ENCODE results near the gene SPATS2. TPM values are rescaled to one million over a fixed set of nuclear protein-coding genes. Genes with fewer than 3 reads are reported as not detected.

SPATS2 gene
- total and polyA plus RNA-seq, 2 donors (not counting 1 experiment from before 2014, with no cell fraction given), result 11.3 to 21.5 TPM

DNA sequence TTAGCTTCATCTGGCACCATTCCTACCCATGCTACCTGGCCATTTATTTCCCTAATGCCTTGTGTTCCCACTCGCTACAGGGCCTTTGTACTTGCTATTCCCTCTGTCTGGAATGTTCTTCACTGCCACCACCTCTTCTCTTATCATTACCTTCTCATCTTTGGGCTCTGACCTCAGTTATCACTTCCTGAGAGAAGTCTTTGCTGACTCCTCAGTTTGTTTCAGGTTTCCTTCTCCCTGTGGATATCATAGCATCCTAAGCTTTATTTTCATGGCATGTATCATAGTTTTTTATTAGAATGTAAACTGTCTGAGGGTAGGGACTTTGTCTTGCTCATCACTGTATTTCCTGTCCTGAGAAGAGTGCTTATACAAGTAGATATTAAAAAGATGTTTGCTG lies 29.7 kb downstream of the SPATS2 start:
- peaks cover 24% of the 10 kb centered on the region for H3K79me2 ChIP-seq (ENCODE audit: control insufficient read depth, insufficient read depth, low read length)
- WGBS (ENCODE audit: insufficient coverage), result 100% methylated on average over 1 of the region's 1 CpG
- no peaks in the 10 kb centered on the region for H3K9me3 Mint-ChIP-seq (ENCODE audit: insufficient read depth)

DNA sequence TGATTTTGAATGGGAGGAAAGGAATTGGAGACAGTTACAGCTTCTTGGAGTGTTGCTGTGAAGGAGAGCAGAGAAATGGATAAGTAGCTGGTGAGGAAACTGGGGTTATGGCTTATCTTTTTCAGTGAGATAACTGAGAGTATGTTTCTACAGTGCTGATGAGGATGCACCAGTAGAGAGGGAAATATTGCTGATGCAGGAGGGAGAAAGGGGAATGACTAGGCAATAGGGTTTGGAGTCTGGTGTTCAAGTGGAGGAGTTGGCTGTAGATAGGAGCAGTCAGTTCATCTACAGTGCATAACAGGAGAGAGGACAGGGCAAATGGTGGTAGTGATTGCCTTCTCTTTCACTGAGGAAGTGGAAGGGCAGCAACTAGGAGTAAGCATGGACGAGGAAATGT lies 33.0 kb downstream of the SPATS2 start:
- Histone ChIP-seq H3K27ac (ENCODE audit: low read length in 2 of 2) (no peak overlapping the region), H3K9me3 (ENCODE audit: control extremely low read depth in 1 of 3, control insufficient read depth in 2 of 3, insufficient read depth in 1 of 3, low read length in 2 of 3) (no peaks in the 10 kb centered on the region), H3K4me1 (ENCODE audit: control insufficient read depth in 2 of 2, insufficient read depth in 2 of 2, low read length in 2 of 2) (no peaks in the 10 kb centered on the region), H3K9ac (ENCODE audit: low read length) (no peak overlapping the region), H4K20me1 (ENCODE audit: control insufficient read depth, insufficient read depth, low read length, poor library complexity, severe bottlenecking) (no peaks in the 10 kb centered on the region), H3K27me3 (replicated peaks in 1 of 4; ENCODE audit: control extremely low read depth in 1 of 4, control insufficient read depth in 3 of 4, insufficient read depth in 4 of 4, low read length in 3 of 4) (no peaks in the 10 kb centered on the region), H3K36me3 (replicated peaks in 1 of 2; ENCODE audit: control extremely low read depth in 1 of 2, control insufficient read depth in 1 of 2, extremely low read depth in 1 of 2, insufficient read depth in 2 of 2, low read length in 1 of 2) (no peaks in the 10 kb centered on the region), H3K79me2 (ENCODE audit: control insufficient read depth, insufficient read depth, low read length) (peaks cover 25% of the 10 kb centered on the region), H3K4me3 (ENCODE audit: control extremely low read depth in 1 of 5, extremely low read depth in 1 of 5, insufficient read depth in 1 of 5, low read depth in 2 of 5, low read length in 4 of 5) (no peak overlapping the region), H3K4me2 (replicated peaks; ENCODE audit: low read depth, low read length, poor library complexity, severe bottlenecking) (no peak overlapping the region), H2AFZ (ENCODE audit: insufficient read depth, low read depth, low read length, poor library complexity, severe bottlenecking) (no peak overlapping the region)
- POLR2A ChIA-PET, result no interaction called here
- H3K4me1 Mint-ChIP-seq, result no peaks in the 10 kb centered on the region
- H3K27me3 Mint-ChIP-seq, result no peaks in the 10 kb centered on the region
- 50% methylated on average over 1 of the region's 1 CpG for WGBS (ENCODE audit: insufficient coverage)
- CTCF ChIA-PET, result interaction anchor here (0.6 kb wide), 1 partner anchor 103 kb away, joined by 3 read pairs; no protein-coding TSS in a partner anchor
- TF ChIP-seq EZH2 (IDR thresholded peaks at IDR 0.05; ENCODE audit: borderline replicate concordance, insufficient read depth, low read depth, low read length, poor library complexity, severe bottlenecking), result no peak
- TF ChIP-seq, protein P1, sequence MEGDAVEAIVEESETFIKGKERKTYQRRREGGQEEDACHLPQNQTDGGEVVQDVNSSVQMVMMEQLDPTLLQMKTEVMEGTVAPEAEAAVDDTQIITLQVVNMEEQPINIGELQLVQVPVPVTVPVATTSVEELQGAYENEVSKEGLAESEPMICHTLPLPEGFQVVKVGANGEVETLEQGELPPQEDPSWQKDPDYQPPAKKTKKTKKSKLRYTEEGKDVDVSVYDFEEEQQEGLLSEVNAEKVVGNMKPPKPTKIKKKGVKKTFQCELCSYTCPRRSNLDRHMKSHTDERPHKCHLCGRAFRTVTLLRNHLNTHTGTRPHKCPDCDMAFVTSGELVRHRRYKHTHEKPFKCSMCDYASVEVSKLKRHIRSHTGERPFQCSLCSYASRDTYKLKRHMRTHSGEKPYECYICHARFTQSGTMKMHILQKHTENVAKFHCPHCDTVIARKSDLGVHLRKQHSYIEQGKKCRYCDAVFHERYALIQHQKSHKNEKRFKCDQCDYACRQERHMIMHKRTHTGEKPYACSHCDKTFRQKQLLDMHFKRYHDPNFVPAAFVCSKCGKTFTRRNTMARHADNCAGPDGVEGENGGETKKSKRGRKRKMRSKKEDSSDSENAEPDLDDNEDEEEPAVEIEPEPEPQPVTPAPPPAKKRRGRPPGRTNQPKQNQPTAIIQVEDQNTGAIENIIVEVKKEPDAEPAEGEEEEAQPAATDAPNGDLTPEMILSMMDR (IDR thresholded peaks at IDR 0.05), result no peak
- H3K27ac Mint-ChIP-seq, result no peak overlapping the region
- ATAC-seq (ENCODE audit: low read depth) (no peak), DNase-seq (no peak)
- H3K9me3 Mint-ChIP-seq (ENCODE audit: insufficient read depth), result no peaks in the 10 kb centered on the region
- no peak overlapping the region for H3K4me3 Mint-ChIP-seq
- intact Hi-C loops (cut with micrococcal nuclease), result no loop called here

More for the DNA sequence above, 29.7 kb downstream of the SPATS2 start:
- CTCF ChIA-PET, result interaction anchor here (0.9 to 2.5 kb wide), 4 partner anchors 30 to 117 kb away, joined by 3 to 17 read pairs (median 6); partner anchors contain the start of gene SPATS2
- ATAC-seq (ENCODE audit: low read depth) (no peak), DNase-seq (no peak)
- Histone ChIP-seq H2AFZ (ENCODE audit: insufficient read depth, low read depth, low read length, poor library complexity, severe bottlenecking) (no peak overlapping the region), H3K27ac (ENCODE audit: low read length in 2 of 2) (no peak overlapping the region), H3K27me3 (replicated peaks in 1 of 4; ENCODE audit: control extremely low read depth in 1 of 4, control insufficient read depth in 3 of 4, insufficient read depth in 4 of 4, low read length in 3 of 4) (no peaks in the 10 kb centered on the region), H3K9ac (ENCODE audit: low read length) (no peak overlapping the region), H4K20me1 (ENCODE audit: control insufficient read depth, insufficient read depth, low read length, poor library complexity, severe bottlenecking) (no peaks in the 10 kb centered on the region), H3K36me3 (replicated peaks in 1 of 2; ENCODE audit: control extremely low read depth in 1 of 2, control insufficient read depth in 1 of 2, extremely low read depth in 1 of 2, insufficient read depth in 2 of 2, low read length in 1 of 2) (no peaks in the 10 kb centered on the region), H3K4me3 (ENCODE audit: control extremely low read depth in 1 of 5, extremely low read depth in 1 of 5, insufficient read depth in 1 of 5, low read depth in 2 of 5, low read length in 4 of 5) (no peak overlapping the region), H3K4me2 (replicated peaks; ENCODE audit: low read depth, low read length, poor library complexity, severe bottlenecking) (no peak overlapping the region), H3K9me3 (ENCODE audit: control extremely low read depth in 1 of 3, control insufficient read depth in 2 of 3, insufficient read depth in 1 of 3, low read length in 2 of 3) (no peaks in the 10 kb centered on the region), H3K4me1 (ENCODE audit: control insufficient read depth in 2 of 2, insufficient read depth in 2 of 2, low read length in 2 of 2) (no peaks in the 10 kb centered on the region)
- H3K4me3 Mint-ChIP-seq, result no peak overlapping the region
- H3K27ac Mint-ChIP-seq, result no peak overlapping the region
- H3K27me3 Mint-ChIP-seq, result no peaks in the 10 kb centered on the region
- no peaks in the 10 kb centered on the region for H3K4me1 Mint-ChIP-seq
- no peak for TF ChIP-seq EZH2 (IDR thresholded peaks at IDR 0.05; ENCODE audit: borderline replicate concordance, insufficient read depth, low read depth, low read length, poor library complexity, severe bottlenecking)
- TF ChIP-seq, protein P1 (IDR thresholded peaks at IDR 0.05), result no peak
- POLR2A ChIA-PET, result no interaction called here
- intact Hi-C loops (cut with micrococcal nuclease), result no loop called here
